ENCODE results near the gene IBTK.

IBTK gene

DNA sequence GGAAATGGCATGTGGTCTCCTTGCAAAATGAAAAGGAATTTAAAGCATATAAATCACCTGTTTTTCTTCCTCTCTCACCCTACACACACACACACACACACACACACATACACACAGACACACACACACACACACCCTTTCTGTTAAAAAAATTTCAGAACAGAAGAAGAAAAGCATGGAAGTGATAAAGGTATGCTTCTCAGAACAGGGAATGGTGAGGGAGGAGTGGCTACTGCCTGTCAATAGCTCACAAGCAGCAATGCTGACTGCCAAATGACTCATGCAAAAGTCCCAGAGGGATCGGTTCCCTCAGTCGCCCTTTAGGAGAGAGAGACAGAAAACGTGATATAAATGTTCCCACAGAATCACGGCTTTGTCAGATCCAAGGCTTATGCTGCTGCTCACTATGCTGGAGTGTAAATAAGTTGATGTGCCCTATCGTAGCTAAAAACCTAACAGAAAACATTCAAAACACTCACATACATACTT is 102.6 kb downstream of the IBTK start:
- Histone ChIP-seq H3K36me3 (ENCODE audit: control insufficient read depth, insufficient read depth, low read length) (no peaks in the 10 kb centered on the region), H3K4me3 (replicated peaks; ENCODE audit: low read depth, low read length) (no peak overlapping the region)
- no peak for DNase-seq (ENCODE audit: extremely low read depth, insufficient read length)

DNA sequence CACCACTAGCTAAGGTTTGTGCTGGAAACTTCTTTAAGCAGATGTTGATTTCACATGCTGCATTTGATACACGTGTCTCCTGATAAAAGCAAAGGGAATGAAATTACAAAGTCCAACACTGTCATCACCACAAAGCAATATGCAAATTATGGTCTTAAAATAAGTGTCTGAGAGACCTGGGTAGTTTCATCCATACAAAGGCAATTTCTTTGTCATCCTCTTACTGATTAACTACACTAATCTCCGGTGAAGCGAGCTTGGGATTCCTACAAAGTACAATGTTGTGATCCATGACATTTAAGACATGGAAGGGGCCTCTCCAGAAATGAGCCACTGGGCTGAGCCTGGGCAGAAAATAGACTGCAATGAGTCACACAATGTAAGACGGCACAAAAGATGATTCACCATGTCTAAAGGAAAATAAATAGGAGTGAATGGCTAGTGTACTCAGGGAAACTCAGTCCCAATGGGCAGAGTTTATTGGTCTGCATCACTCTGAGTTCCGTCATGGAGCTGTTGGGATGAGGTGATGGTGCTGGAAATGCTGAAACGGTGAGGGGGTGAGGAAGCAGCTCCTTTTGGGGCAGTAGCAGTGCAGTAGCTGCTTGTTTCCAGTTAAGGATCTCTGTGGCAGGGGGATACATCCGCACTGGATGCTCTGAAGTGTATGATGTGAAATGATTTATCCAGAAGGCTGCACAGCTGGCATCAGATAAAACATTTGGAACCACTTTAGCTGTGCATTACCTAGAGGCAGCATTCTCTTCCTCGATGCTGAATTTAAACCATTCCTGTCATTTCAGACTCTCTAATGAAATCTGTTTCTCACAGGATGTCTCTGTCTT is 103.3 kb downstream of the IBTK start:
- Histone ChIP-seq H3K36me3 (ENCODE audit: control insufficient read depth, insufficient read depth, low read length) (no peaks in the 10 kb centered on the region), H3K4me3 (replicated peaks; ENCODE audit: low read depth, low read length) (no peak overlapping the region)

More for the DNA sequence above, 102.6 kb downstream of the IBTK start:
- TF ChIP-seq, protein P1, sequence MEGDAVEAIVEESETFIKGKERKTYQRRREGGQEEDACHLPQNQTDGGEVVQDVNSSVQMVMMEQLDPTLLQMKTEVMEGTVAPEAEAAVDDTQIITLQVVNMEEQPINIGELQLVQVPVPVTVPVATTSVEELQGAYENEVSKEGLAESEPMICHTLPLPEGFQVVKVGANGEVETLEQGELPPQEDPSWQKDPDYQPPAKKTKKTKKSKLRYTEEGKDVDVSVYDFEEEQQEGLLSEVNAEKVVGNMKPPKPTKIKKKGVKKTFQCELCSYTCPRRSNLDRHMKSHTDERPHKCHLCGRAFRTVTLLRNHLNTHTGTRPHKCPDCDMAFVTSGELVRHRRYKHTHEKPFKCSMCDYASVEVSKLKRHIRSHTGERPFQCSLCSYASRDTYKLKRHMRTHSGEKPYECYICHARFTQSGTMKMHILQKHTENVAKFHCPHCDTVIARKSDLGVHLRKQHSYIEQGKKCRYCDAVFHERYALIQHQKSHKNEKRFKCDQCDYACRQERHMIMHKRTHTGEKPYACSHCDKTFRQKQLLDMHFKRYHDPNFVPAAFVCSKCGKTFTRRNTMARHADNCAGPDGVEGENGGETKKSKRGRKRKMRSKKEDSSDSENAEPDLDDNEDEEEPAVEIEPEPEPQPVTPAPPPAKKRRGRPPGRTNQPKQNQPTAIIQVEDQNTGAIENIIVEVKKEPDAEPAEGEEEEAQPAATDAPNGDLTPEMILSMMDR (IDR thresholded peaks at IDR 0.05; ENCODE audit: insufficient read depth, low read length, poor library complexity, severe bottlenecking), result no peak
- no peaks in the 10 kb centered on the region for H3K27me3 ChIP-seq (replicated peaks; ENCODE audit: control insufficient read depth, insufficient read depth, low read length)

DNA sequence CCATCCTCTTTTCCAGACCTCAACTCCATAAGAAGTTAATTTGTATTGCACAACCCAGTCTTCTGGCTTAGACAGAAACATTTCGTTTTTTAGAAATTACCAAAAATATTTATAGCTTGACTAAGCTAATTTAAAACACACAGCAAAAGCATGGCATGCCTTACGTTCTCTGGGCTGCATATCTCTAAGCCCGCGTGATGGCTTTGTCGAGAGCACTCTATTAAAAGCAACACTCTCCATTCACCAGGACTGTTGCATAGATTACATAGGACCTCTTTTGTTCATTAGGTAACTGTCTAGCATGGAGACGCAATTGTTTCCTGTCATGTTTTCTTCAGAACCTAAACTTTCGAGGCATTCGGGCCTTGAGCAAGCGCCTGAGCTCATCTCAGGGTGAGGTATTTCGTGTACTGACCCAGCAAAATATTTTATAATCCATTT is 104.5 kb downstream of the IBTK start:
- Histone ChIP-seq H3K4me3 (replicated peaks; ENCODE audit: low read depth, low read length) (no peak overlapping the region), H3K27me3 (replicated peaks; ENCODE audit: control insufficient read depth, insufficient read depth, low read length) (no peaks in the 10 kb centered on the region), H3K36me3 (ENCODE audit: control insufficient read depth, insufficient read depth, low read length) (no peaks in the 10 kb centered on the region)
- DNase-seq (ENCODE audit: extremely low read depth, insufficient read length), result no peak
- TF ChIP-seq, protein P1 (IDR thresholded peaks at IDR 0.05; ENCODE audit: insufficient read depth, low read length, poor library complexity, severe bottlenecking), result no peak

More for the DNA sequence above, 103.3 kb downstream of the IBTK start:
- TF ChIP-seq, protein P1 (IDR thresholded peaks at IDR 0.05; ENCODE audit: insufficient read depth, low read length, poor library complexity, severe bottlenecking), result no peak
- no peak for DNase-seq (ENCODE audit: extremely low read depth, insufficient read length)
- H3K27me3 ChIP-seq (replicated peaks; ENCODE audit: control insufficient read depth, insufficient read depth, low read length), result no peaks in the 10 kb centered on the region

DNA sequence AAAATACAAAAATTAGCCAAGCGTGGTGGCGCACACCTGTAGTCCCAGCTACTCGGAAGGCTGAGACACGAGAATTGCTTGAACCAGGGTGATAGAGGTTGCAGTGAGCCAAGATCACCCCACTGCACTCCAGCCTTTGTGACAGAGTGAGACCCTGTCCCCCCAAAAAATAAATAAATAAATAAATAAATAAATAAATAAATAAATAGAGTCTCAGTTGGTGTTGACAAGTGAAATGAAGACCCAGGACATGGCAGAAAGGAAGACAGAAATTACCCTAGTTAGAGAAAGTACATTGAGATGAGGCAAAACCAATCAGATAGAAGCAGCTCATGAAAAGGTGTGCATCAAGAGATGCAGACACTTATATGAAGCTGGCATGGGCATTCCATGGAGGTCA is 105.0 kb downstream of the IBTK start:
- H3K27me3 ChIP-seq (replicated peaks; ENCODE audit: control insufficient read depth, insufficient read depth, low read length), result no peaks in the 10 kb centered on the region
- no peak overlapping the region for H3K4me3 ChIP-seq (replicated peaks; ENCODE audit: low read depth, low read length)
- H3K36me3 ChIP-seq (ENCODE audit: control insufficient read depth, insufficient read depth, low read length), result no peaks in the 10 kb centered on the region
- DNase-seq (ENCODE audit: extremely low read depth, insufficient read length), result no peak
- TF ChIP-seq, protein P1 (IDR thresholded peaks at IDR 0.05; ENCODE audit: insufficient read depth, low read length, poor library complexity, severe bottlenecking), result no peak

DNA sequence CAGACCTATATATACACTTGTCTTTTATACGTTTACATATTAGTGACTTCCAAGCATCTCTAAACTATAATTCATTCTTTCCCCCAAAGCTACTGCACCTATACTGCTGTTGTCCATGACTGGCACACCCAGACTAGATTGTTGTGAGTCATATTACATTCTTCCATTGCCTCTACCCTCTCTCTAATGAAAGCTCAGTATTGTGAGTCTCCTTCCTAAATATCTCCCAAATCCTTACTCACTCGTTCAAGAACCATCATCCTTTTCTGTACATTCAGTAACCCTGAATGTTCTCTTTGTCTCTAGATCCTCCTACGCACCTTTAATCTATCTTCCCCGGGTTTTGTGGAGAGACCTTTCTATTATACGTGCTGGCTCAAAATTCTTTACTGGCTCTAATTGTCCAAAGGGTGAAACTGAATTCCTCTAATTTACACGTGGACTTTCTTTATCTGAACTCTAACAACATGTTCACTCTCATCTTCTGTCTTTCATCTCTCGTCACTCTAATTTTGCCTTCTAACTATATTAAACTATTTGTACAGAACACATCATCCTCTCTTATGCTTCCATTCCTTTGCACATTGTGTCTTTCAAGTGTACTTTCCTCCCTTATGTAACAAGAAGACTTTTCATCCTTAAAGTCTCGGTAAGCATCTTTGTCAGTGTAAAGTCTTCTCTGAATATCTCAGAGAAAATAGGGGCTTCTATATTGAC is 109.3 kb downstream of the IBTK start:
- Histone ChIP-seq H3K4me3 (replicated peaks; ENCODE audit: low read depth, low read length) (no peak overlapping the region), H3K27me3 (replicated peaks; ENCODE audit: control insufficient read depth, insufficient read depth, low read length) (no peaks in the 10 kb centered on the region), H3K36me3 (ENCODE audit: control insufficient read depth, insufficient read depth, low read length) (no peaks in the 10 kb centered on the region)
- TF ChIP-seq, protein P1 (IDR thresholded peaks at IDR 0.05; ENCODE audit: insufficient read depth, low read length, poor library complexity, severe bottlenecking), result no peak
- no peak for DNase-seq (ENCODE audit: extremely low read depth, insufficient read length)

Data from GM06990 (cell line).